Measurements from ENCODE around the gene LRRC14B.
"Not testable (repeated sequence)": the region's sequence is repeated elsewhere in the genome, so short reads cannot be mapped to it uniquely, and the experiment has no call there.

DNA sequence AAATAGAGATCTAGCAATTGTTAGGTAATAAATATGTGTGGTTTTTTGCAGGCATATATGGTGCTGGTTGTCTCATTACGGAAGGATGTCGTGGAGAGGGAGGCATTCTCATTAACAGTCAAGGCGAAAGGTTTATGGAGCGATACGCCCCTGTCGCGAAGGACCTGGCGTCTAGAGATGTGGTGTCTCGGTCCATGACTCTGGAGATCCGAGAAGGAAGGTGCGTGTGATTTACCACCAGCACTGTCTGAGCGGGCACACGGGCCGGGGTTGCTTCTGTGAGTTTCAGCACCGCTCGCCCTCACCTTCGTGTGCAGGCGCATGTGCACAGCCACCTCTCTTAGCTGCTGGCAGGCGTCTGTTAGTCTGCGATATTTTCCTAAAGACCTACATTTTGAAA lies 42.1 kb downstream of the LRRC14B start:
- TF ChIP-seq, protein P1, sequence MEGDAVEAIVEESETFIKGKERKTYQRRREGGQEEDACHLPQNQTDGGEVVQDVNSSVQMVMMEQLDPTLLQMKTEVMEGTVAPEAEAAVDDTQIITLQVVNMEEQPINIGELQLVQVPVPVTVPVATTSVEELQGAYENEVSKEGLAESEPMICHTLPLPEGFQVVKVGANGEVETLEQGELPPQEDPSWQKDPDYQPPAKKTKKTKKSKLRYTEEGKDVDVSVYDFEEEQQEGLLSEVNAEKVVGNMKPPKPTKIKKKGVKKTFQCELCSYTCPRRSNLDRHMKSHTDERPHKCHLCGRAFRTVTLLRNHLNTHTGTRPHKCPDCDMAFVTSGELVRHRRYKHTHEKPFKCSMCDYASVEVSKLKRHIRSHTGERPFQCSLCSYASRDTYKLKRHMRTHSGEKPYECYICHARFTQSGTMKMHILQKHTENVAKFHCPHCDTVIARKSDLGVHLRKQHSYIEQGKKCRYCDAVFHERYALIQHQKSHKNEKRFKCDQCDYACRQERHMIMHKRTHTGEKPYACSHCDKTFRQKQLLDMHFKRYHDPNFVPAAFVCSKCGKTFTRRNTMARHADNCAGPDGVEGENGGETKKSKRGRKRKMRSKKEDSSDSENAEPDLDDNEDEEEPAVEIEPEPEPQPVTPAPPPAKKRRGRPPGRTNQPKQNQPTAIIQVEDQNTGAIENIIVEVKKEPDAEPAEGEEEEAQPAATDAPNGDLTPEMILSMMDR (conservative IDR thresholded peaks at IDR 0.05; ENCODE audit: low read depth, low read length): not testable (repeated sequence)
- TF ChIP-seq EZH2 (IDR thresholded peaks at IDR 0.05; ENCODE audit: borderline replicate concordance, low read depth, low read length, poor library complexity, severe bottlenecking): not testable (repeated sequence)

Measured in A673 (cell line).